PC-3 (cell line): ENCODE results near the gene OLFML2B.

Experiments used
- EZH2 ChIP-seq: fragments of 300-600 bp; sonication (generic); IDR thresholded peaks from one replicate; pipeline ENCODE4 v1.6.1; 2017; ENCODE audit warnings: antibody characterized with exemption, mild to moderate bottlenecking, low read length; ENCODE audit not compliant: unreplicated experiment
- EZH2phosphoT487 ChIP-seq: fragments of 300-600 bp; sonication (generic); IDR thresholded peaks from 2 replicates; pipeline ENCODE4 v1.6.1; 2018; ENCODE audit warnings: mild to moderate bottlenecking, antibody characterized with exemption, low read length, borderline replicate concordance
- TF ChIP-seq, protein P1 (sequence below): fragments of 300-600 bp; sonication (generic); conservative IDR thresholded peaks from 2 replicates; pipeline ENCODE4 v1.5.1; 2017; ENCODE audit warnings: antibody characterized with exemption, low read depth, mild to moderate bottlenecking, low read length

- TF ChIP-seq, protein P1, sequence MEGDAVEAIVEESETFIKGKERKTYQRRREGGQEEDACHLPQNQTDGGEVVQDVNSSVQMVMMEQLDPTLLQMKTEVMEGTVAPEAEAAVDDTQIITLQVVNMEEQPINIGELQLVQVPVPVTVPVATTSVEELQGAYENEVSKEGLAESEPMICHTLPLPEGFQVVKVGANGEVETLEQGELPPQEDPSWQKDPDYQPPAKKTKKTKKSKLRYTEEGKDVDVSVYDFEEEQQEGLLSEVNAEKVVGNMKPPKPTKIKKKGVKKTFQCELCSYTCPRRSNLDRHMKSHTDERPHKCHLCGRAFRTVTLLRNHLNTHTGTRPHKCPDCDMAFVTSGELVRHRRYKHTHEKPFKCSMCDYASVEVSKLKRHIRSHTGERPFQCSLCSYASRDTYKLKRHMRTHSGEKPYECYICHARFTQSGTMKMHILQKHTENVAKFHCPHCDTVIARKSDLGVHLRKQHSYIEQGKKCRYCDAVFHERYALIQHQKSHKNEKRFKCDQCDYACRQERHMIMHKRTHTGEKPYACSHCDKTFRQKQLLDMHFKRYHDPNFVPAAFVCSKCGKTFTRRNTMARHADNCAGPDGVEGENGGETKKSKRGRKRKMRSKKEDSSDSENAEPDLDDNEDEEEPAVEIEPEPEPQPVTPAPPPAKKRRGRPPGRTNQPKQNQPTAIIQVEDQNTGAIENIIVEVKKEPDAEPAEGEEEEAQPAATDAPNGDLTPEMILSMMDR = no peak
- TF ChIP-seq EZH2phosphoT487 (no peak), EZH2 (no peak)
Measured at GRCh38 chr1:161945306-161946060, 78.2 kb downstream of the OLFML2B start.
